Measurements from ENCODE around the gene NKAIN4. TPM values are rescaled to one million over a fixed set of nuclear protein-coding genes. Genes with fewer than 3 reads are reported as not detected.

The NKAIN4 gene
- total RNA-seq, 3 donors from 2014 or later = not detected

DNA sequence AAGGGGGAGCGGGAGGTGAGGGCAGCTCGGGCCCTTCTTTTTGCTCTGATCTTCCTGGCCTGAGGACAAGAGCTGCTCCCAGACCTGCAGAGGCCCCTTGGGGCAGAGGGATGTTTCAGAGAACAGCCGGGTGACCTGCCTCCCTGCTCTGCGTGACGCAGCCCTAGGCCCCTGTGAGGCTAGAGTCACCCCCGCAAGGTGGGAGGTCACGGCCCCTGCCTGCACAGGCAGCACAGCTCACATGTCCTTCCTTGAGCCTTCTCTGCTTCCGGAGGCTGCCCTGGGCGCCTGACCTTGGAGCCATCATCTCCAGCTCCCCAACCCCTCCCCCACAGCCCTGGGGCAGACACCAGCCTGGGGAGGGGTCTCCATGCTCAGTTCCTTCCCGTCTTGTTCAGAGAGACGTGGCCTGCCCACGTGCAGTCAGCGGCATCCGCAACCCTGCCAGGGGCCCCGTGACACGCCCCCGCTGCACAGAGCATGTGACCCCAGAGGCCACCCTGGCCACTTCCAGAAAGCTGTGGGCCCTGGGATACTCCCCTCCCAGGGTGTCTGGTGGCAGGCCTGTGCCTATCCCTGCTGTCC is 18.8 kb downstream of the NKAIN4 start, which contains the start of gene BIRC7:
Gene BIRC7, plus strand, starts transcription at position 507 of the 585 bp plus-strand sequence. CDS start 192 bp downstream, outside the sequence.
- DNase-seq (ENCODE audit: low spot score in 2 of 2) = no peak
- TF ChIP-seq CTCF (IDR thresholded peaks at IDR 0.05) = no peak
- no peak for TF ChIP-seq POLR2A (IDR thresholded peaks at IDR 0.05)
- TF ChIP-seq POLR2AphosphoS5 (IDR thresholded peaks at IDR 0.05) = no peak
- no peaks in the 10 kb centered on the region for H3K9me3 ChIP-seq
- peaks cover 0 to 56% of the 10 kb centered on the region in 2 donors for H3K27me3 ChIP-seq
- no peak within 1 kb of the TSS for H3K4me3 ChIP-seq
- H3K4me1 ChIP-seq = no peaks in the 10 kb centered on the region
- no peaks in the 10 kb centered on the region for H3K36me3 ChIP-seq
- H3K27ac ChIP-seq = no peak within 1 kb of the TSS
- intact Hi-C loops (cut with DNase I; ENCODE audit: low total_unique reads) = no loop called here

- Histone ChIP-seq H3K27ac (no peak overlapping the region), H3K4me3 (no peak overlapping the region), H3K9me3 (no peaks in the 10 kb centered on the region), H3K27me3 (peaks cover 0 to 55% of the 10 kb centered on the region in 2 donors), H3K4me1 (no peaks in the 10 kb centered on the region), H3K36me3 (no peaks in the 10 kb centered on the region)
- TF ChIP-seq POLR2A (IDR thresholded peaks at IDR 0.05) (no peak), CTCF (IDR thresholded peaks at IDR 0.05) (peak in 2 of 3 donors; percentile 39 to 62)
- DNase-seq (ENCODE audit: low spot score in 2 of 2) = no peak
- intact Hi-C loops (cut with DNase I; ENCODE audit: low total_unique reads) = no loop called here
Measured at GRCh38 chr20:63234693-63235398, 19.4 kb downstream of the NKAIN4 start.

- Histone ChIP-seq H3K9me3 (no peaks in the 10 kb centered on the region), H3K36me3 (no peaks in the 10 kb centered on the region), H3K27me3 (peaks cover 0 to 58% of the 10 kb centered on the region in 2 donors), H3K27ac (no peak overlapping the region), H3K4me3 (no peak overlapping the region), H3K4me1 (no peaks in the 10 kb centered on the region)
- DNase-seq (ENCODE audit: low spot score in 2 of 2) = no peak
- intact Hi-C loops (cut with DNase I; ENCODE audit: low total_unique reads) = no loop called here
- TF ChIP-seq POLR2A (IDR thresholded peaks at IDR 0.05) (no peak), CTCF (IDR thresholded peaks at IDR 0.05) (no peak), POLR2AphosphoS5 (IDR thresholded peaks at IDR 0.05) (no peak)
Measured at GRCh38 chr20:63233924-63234323, 20.3 kb downstream of the NKAIN4 start.

- H3K27me3 ChIP-seq = peaks cover 0 to 60% of the 10 kb centered on the region in 2 donors
- no peak for DNase-seq (ENCODE audit: low spot score in 2 of 2)
- no peak overlapping the region for H3K4me3 ChIP-seq
- H3K27ac ChIP-seq = no peak overlapping the region
- TF ChIP-seq POLR2A (IDR thresholded peaks at IDR 0.05) (no peak), CTCF (IDR thresholded peaks at IDR 0.05) (no peak), POLR2AphosphoS5 (IDR thresholded peaks at IDR 0.05) (no peak)
- no peaks in the 10 kb centered on the region for H3K9me3 ChIP-seq
- no peaks in the 10 kb centered on the region for H3K36me3 ChIP-seq
- no peaks in the 10 kb centered on the region for H3K4me1 ChIP-seq
- intact Hi-C loops (cut with DNase I; ENCODE audit: low total_unique reads) = no loop called here
Measured at GRCh38 chr20:63233061-63233344, 21.3 kb downstream of the NKAIN4 start.

DNA sequence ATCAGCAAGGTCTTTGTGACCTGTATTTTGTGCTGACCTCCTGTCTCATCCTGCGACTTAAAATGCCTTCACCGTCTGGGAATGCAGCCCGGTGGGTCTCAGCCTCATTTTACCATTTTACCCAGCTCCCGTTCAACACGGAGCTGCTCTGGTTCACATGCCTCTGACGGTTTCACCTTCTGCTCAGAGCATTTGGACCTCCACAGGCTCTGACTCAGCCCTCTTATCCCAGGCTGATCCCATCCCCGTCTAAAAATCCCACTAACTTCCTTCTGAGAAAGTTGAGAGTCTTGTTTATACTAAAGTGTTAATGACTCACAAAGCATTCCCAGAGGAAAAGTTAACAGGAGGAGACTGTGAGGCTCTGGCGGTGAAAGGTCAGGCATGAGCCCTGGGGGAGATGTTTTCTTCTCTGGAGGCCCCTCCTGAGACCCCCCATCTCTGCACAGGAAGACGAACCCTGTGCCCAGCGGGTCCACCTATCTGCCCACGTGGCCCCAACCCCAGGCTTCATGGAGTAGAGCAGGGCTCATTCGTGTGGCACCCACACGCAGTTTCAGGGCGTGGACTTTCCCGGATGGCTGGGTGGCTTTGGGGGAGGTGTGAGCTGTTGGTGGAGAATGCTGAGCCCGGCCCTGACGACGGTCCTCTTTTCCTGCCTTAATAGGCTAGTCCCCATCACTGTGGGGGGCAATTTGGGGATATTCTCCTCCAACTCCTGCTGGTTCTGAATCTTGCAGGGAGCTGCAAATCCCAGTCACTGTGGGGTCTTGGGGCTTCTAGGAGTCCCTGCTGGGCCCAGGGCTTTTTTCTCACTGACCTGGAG is 21.8 kb downstream of the NKAIN4 start:
- TF ChIP-seq POLR2A (IDR thresholded peaks at IDR 0.05) = no peak
- no peak for TF ChIP-seq CTCF (IDR thresholded peaks at IDR 0.05)
- no peak for TF ChIP-seq POLR2AphosphoS5 (IDR thresholded peaks at IDR 0.05)
- H3K4me3 ChIP-seq = no peak overlapping the region
- no peak for DNase-seq (ENCODE audit: low spot score in 2 of 2)
- H3K36me3 ChIP-seq = no peaks in the 10 kb centered on the region
- peaks cover 0 to 60% of the 10 kb centered on the region in 2 donors for H3K27me3 ChIP-seq
- no peaks in the 10 kb centered on the region for H3K9me3 ChIP-seq
- no peak overlapping the region for H3K27ac ChIP-seq
- intact Hi-C loops (cut with DNase I; ENCODE audit: low total_unique reads) = no loop called here
- no peaks in the 10 kb centered on the region for H3K4me1 ChIP-seq

Measured in breast epithelium (tissue), 4 donors.